GM19395 (cell line): ENCODE results near the gene UGT1A8.

Experiments
- ATAC-seq: cut with Tn5 transposase; IDR thresholded peaks from one replicate; pipeline ENCODE4 v1.9.1; 2021; ENCODE audit warnings: mild to moderate bottlenecking, moderate library complexity; ENCODE audit not compliant: unreplicated experiment

Gene UGT1A8

DNA sequence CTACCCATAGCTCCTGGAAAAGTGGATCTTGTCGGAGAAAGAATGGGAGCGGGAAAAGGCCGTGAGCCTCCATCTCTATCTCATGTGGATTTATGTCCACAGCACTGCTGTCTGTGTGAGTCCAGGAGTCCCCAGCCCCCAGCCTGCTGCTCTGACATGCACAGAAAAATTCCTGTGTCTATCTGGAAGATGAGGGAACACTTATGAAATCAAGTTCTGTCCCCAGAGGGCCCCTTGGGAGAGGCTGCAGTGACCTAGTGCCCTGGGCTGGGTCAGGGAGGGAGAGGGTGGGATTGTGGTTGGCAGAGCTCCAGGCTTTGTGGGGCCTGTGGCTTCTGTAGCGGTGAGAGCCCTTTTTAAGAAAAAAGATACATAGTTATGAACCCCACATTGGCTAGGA is 199.3 kb downstream of the UGT1A8 start:
- no peak for ATAC-seq

DNA sequence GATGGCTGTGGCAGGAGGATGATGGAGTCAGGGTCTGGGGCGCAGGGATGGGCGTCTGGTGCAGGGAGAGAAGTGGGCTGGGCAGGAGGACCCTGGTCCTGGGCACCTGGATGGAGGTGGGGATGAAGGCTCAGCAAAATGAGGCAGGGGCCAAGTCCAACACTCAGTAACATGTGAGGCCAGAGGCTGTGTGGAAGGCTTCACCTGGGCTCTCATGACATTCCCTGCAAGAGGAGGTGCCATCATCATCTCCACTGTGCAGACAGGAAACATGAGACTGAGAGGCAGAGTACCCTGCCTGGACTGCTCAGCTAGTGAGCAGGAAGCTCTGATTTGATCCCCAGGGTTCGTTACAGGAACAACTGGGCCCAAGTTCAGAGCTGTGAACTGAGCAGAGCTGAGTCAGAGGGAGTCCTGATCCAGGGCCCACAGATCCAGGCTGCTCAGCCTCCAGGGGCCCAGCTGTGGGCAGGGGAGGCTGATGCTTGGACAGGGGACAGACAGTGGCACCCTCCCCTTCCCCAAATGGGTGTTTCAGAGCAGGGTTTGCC is 200.0 kb downstream of the UGT1A8 start:
- no peak for ATAC-seq

DNA sequence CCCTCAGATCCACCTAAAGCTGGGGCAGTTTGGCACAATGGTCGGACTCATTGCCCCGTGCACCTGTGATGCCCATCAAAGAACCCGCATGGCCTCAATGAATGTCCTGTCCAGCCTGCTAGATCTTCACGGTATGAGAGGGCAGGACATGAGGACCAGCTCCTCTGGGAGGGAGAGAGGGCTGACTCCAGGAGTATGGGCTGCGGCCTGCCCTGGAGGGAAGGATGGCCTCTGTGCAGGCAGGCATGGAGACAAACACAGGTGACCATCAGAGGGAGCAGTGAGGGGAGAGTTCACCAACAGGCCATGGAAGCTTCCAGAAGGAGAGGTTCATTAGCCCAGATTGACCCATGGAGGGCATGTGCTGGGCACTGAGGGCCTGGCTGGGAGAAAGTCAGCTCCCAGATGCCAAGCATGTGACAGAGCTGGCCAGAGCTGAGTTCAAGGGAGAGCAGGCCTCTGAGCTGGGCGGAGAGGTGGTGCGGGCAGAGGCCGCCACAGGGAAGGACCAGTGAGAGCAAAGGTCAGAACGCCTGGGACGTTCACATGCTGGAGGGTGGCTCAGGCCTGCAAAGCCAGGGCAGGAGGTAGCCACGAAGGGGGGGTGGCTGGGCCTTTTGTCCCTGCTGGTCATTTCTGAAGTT is 200.7 kb downstream of the UGT1A8 start:
- no peak for ATAC-seq

DNA sequence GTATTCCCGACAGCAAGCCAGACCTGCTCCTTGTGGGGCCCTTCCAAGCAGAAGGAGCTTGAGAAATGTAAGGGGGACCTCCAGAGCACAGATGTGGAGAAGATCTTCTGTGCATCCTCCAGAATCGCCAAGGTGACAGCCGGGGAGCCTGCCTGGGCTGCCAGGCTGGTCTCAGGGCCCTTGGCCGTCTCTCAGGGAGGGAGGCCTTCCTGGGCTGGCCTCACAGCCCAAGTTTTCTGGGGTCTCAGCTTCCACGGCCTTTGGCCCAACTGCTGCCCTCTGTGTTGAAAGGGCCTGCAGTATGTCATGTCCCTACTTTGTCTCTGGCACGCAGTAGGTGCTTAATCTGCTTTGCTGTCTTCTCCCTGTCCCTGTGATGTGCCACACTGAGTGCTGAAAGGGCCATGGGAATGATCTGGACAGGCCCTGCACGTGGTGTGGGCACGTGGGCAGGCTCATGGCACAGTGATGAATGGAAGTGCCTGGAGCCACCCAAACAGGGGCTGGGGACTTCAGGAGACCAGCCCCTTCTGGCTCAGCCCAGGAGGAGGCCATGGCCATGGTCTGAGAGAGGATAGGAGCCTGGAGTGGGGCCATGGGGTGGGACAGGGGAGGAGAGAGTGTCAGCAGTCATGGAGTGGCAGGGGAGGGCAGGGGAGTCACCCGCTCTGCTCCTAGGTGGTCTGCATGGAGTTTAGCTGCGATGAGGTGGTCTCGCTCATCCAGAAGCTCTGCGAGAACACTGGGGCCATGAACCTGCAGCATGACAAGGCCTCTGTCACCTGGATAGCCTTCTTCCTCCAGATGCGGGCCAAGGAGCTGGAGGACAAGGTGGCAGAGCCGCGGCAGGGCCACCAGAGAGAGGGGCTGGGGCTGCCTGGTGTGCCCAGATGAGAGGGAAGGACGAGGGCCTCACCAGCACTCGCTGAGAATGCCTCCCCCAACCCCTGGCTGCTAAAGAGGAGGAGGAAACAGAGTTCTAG is 201.5 kb downstream of the UGT1A8 start:
- no peak for ATAC-seq

DNA sequence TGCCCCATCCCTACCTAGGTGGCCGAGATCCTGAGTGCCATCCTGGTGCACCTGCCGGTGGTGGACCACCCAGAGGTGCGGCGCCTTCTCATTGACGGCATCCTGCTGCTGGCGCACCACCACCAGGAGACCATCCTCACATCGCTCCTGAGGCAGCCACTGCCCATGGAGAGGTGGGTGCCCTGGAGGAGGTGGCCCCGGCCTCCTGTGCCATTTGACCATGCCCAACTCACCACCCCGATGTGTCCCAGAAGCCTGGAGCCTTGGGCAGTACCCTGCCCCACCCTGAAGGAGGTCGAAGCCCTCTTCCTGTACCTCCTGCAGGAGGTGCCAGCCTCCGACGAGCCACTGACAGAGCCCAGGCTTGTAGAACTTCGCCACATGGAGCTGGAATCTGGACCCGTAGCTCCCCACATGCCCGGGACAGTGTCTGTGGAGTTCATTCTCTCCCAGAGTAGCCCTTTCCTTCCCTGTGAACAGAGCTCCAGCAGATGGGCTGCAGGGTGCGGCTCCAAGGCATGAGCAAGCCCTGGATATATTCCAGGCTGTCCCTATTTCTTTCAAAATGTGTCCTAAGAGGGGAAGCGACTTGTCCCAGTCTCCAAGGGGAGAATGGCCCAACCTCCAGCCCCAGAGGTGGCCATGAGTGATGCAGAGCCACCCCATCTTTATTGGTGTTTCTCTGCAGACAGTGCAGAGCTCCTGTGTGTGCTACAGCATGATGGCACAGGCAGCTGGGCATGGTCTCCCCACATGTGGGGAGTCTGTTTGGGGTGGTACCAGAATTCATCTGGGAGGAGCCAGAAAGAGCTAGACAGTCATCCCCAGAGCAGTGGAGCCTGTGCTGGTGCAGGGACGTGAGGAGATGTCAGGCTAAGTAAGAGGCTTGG is 202.7 kb downstream of the UGT1A8 start:
- no peak for ATAC-seq

DNA sequence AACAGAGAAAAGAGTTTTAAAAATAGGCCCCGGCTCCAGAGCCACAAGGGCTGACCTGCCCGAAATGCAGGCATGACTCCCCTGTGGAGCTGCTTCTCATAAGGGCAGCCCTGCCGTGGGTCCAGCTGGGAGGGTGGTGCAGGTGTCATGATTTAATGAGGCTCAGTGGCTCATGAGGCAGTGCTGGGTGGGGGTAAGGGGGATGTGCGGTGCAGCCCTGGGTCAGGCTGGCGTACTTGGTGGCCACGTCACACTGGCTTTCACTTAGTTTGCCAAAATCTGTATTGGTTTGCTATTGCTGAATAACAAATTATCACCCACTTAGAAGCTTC is 203.3 kb downstream of the UGT1A8 start:
- no peak for ATAC-seq

DNA sequence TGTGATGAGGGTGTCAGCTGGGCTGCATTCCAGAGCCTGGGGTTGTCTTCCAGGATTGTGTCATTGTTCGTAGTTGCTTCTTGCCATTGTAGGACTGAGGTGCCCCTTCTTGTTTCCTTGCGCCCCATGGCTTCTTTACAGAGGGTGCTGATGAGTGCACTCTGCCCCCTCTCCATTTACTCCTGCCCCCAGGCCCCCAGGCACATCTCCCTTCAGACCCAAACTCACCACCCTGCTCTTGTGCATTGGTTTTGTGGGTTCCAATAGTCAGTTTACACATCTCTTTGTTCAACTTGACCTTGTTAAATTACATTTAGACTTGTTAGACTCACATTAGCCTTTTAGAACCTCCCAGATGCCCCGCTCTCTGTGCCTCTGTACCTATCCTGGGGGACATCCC is 203.8 kb downstream of the UGT1A8 start:
- no peak for ATAC-seq

DNA sequence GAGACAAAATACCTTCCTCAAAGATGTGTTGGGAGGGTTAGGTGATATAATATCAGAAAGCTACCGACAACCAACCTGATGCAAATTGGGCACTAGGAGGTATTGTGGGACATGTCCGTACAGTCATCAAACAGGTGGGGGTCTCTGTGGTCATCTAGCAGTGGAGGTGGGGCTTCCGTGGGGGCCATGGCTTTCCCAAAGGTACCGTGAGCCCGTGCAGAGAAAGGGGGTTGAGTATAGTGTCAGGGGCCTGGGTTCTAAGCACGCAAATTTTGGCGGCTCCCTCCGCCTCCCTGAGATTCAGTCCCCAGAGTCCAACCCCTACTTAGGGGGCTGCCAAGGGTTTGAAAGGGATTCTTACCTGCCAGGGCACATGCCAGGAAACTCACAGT is 204.3 kb downstream of the UGT1A8 start:
- ATAC-seq, result no peak

DNA sequence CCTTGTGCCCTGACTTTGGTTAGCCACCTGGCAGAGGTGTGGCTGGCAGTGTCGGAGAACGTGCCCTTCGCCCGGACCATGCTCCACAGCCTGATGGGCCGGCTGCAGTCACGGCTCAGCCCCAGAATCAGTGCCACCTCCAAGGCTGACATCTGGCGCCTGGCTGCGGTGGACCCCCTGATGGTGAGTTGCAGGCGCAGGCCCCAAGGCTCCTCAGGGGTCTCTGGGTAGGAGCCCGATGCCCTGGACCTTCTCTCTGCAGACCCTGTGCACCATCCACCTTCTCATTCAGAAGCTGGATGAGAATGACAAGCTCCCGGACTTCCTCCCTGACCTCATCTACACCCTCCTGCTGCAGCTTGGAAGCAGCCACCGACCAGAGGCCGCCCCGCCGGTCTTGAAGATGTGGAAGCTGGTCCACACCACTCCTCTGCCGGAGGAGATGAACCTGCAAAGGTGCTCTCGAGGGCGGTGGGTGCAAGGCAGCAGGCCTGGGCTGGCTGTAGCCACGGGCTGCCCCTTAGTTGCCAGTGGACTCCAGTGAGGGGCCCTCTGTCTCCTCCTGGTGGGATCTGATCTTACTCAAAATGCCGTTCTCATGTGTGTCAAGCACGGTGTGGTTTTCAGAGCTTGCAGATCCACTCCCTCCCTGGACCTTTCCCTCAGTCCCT is 204.8 kb downstream of the UGT1A8 start:
- ATAC-seq, result no peak
